A549 (cell line): ENCODE data around the gene TYRO3.

Experiments
- CHD4 ChIP-seq: fragments of 200-600 bp; sonication (generic); IDR thresholded peaks from 2 replicates; pipeline ENCODE4 v1.6.1; 2016; ENCODE audit warnings: antibody characterized with exemption, mild to moderate bottlenecking, borderline replicate concordance
- CTCF ChIP-seq: fragments of >200 bp; sonication (Bioruptor Twin); formaldehyde crosslinking; IDR thresholded peaks from 3 replicates; pipeline ENCODE4 v1.5.1; 2016
- EP300 ChIP-seq, 2 experiments: fragments of >200 bp; sonication (Bioruptor Twin); formaldehyde crosslinking; IDR thresholded peaks; 2 replicates in 1 of 2; 3 replicates in 1 of 2; pipeline ENCODE4 v1.6.1; 2016 to 2017
- MAX ChIP-seq: IDR thresholded peaks from 2 replicates; pipeline ENCODE4 v1.6.1; 2012
- POLR2A ChIP-seq: IDR thresholded peaks from 2 replicates; pipeline ENCODE4 v1.6.1; 2012; ENCODE audit warnings: mild to moderate bottlenecking, low read length
- RAD21 ChIP-seq, 2 experiments: fragments of >200 bp in 1 of 2; sonication (Bioruptor Twin) in 1 of 2; formaldehyde crosslinking in 1 of 2; IDR thresholded peaks in 1 of 2; conservative IDR thresholded peaks in 1 of 2; 2 replicates in 1 of 2; 3 replicates in 1 of 2; pipeline ENCODE4 v1.6.1; 2012 to 2018; ENCODE audit warnings: inconsistent platforms in 1 of 2
- REST ChIP-seq: fragments of 200-600 bp; sonication (generic); IDR thresholded peaks from 2 replicates; pipeline ENCODE4 v1.6.1; 2016; ENCODE audit warnings: antibody characterized with exemption, mild to moderate bottlenecking, moderate library complexity
- RNF2 ChIP-seq: fragments of 200-600 bp; sonication (generic); IDR thresholded peaks from 2 replicates; pipeline ENCODE4 v1.6.1; 2016; ENCODE audit warnings: low read depth, mild to moderate bottlenecking, antibody characterized with exemption, moderate library complexity, borderline replicate concordance
- ZFP36 ChIP-seq: fragments of 450-650 bp; IDR thresholded peaks from 2 replicates; pipeline ENCODE4 v1.6.1; 2014; ENCODE audit warnings: borderline replicate concordance; ENCODE audit not compliant: partially characterized antibody

GRCh38 chr15:41621200-41622193 lies 62.5 kb downstream of the TYRO3 start:
- TF ChIP-seq CTCF = no peak
- no peak for TF ChIP-seq RAD21 (conservative IDR thresholded peaks at IDR 0.05 in 1 of 2, IDR thresholded peaks at IDR 0.05 in 1 of 2)
- peak; percentile 62 for TF ChIP-seq REST
- TF ChIP-seq MAX = peak; percentile 97
- no peak for TF ChIP-seq ZFP36
- TF ChIP-seq POLR2A = peak; percentile 44
- no peak for TF ChIP-seq EP300 (IDR thresholded peaks at IDR 0.05)
- TF ChIP-seq RNF2 = peak; percentile 89
- TF ChIP-seq CHD4 = no peak
